ENCODE data around the gene HECTD1. TPM values are rescaled to one million over a fixed set of nuclear protein-coding genes. Genes with fewer than 3 reads are reported as not detected.

Gene HECTD1
- total and polyA plus RNA-seq, 9 of the 15 experiments (the other 6 are each of a cell fraction or from before 2014, with no cell fraction given), result 27.9 to 111 (median 78.1) TPM

GRCh38 chr14:31142455-31143087 lies 65.0 kb downstream of the HECTD1 start:
- no peaks in the 10 kb centered on the region for H4K20me1 ChIP-seq (replicated peaks; ENCODE audit: control insufficient read depth, insufficient read depth, low read length)
- DNase-seq (ENCODE audit: extremely low read depth in 1 of 4, low spot score in 3 of 4), result no peak
- no peak for FAIRE-seq
- 89% methylated on average over 9 of the region's 11 CpGs for WGBS (ENCODE audit: insufficient coverage, low coverage, missing lambda C conversion rate)
- no peaks in the 10 kb centered on the region for H3K27me3 ChIP-seq (ENCODE audit: control insufficient read depth in 2 of 2, insufficient read depth in 2 of 2, low read length in 2 of 2)
- POLR2A ChIA-PET, result no interaction called here
- no peaks in the 10 kb centered on the region for H3K4me1 ChIP-seq (replicated peaks in 1 of 2; ENCODE audit: control insufficient read depth in 2 of 2, insufficient read depth in 2 of 2, low read length in 2 of 2)
- in situ Hi-C loops (cut with MboI) (no loop called here), intact Hi-C loops (cut with micrococcal nuclease) (no loop called here)
- H3K4me2 ChIP-seq (ENCODE audit: insufficient read depth, low read length), result no peak overlapping the region
- ATAC-seq, result no peak
- H3K9me3 ChIP-seq (replicated peaks; ENCODE audit: control insufficient read depth, insufficient read depth, low read depth, low read length), result no peaks in the 10 kb centered on the region
- no peaks in the 10 kb centered on the region for H3K79me2 ChIP-seq (ENCODE audit: control insufficient read depth, insufficient read depth, low read length)
- CTCF ChIA-PET (ENCODE audit: low intra/inter-chr PET ratio), result no interaction called here
- no peak overlapping the region for H3K4me3 ChIP-seq
- H3K9ac ChIP-seq (ENCODE audit: insufficient read depth in 1 of 2, low read depth in 2 of 2, low read length in 2 of 2), result no peak overlapping the region
- H2AFZ ChIP-seq (ENCODE audit: low read depth, low read length), result no peak overlapping the region
- H3K9me1 ChIP-seq (ENCODE audit: control insufficient read depth, insufficient read depth, low read length), result no peaks in the 10 kb centered on the region
- no peak overlapping the region for H3K27ac ChIP-seq (ENCODE audit: extremely low read depth, low read depth, low read length)
- BruUV-seq (replicated peaks), result no TSS peak
- H3K36me3 ChIP-seq (ENCODE audit: control insufficient read depth, insufficient read depth, low read length), result peaks cover 82% of the 10 kb centered on the region; the same call in 2 of the 3 replicates
- no peak for TF ChIP-seq HOMEZ (CRISPR knock-in tag; IDR thresholded peaks at IDR 0.05)
- TF ChIP-seq HNRNPH1 (optimal IDR thresholded peaks at IDR 0.05; ENCODE audit: low read depth, low read length), result no peak
- TF ChIP-seq ZNF263 (CRISPR knock-in tag; IDR thresholded peaks at IDR 0.05; ENCODE audit: borderline replicate concordance), result no peak
- TF ChIP-seq REST (IDR thresholded peaks at IDR 0.05; ENCODE audit: borderline replicate concordance), result no peak
- no peak for TF ChIP-seq REST (CRISPR knock-in tag; IDR thresholded peaks at IDR 0.05; ENCODE audit: low read depth)
- no peak for TF ChIP-seq ZBTB34 (CRISPR knock-in tag; IDR thresholded peaks at IDR 0.05)
- TF ChIP-seq VEZF1 (CRISPR knock-in tag; IDR thresholded peaks at IDR 0.05), result no peak

All from K562 (cell line).